Adrenal gland (tissue), 5 donors: ENCODE measurements around the gene MIA2.
"Not testable (repeated sequence)": the region's sequence is repeated elsewhere in the genome, so short reads cannot be mapped to it uniquely, and the experiment has no call there.

Experiments used
- POLR2A ChIP-seq, 2 donors: fragments of 450-650 bp; IDR thresholded peaks; one replicate each; pipeline ENCODE4 v1.6.1; 2017; ENCODE audit warnings: antibody characterized with exemption in 2 of 2, mild to moderate bottlenecking in 2 of 2, moderate library complexity in 1 of 2
- TF ChIP-seq, protein P1 (sequence below), 6 experiments: fragments of 450-650 bp in 4 of 6; fragments of 200-600 bp in 2 of 6; sonication (generic) in 1 of 6; IDR thresholded peaks; 1 replicate in 5 of 6; 2 replicates in 1 of 6; pipeline versions ENCODE4 v1.5.1 to v1.8.0; 2016 to 2021; ENCODE audit warnings: antibody characterized with exemption in 6 of 6, mild to moderate bottlenecking in 2 of 6, moderate library complexity in 1 of 6
- donor health status: DM: no; HTN: no; CAD: no.

DNA sequence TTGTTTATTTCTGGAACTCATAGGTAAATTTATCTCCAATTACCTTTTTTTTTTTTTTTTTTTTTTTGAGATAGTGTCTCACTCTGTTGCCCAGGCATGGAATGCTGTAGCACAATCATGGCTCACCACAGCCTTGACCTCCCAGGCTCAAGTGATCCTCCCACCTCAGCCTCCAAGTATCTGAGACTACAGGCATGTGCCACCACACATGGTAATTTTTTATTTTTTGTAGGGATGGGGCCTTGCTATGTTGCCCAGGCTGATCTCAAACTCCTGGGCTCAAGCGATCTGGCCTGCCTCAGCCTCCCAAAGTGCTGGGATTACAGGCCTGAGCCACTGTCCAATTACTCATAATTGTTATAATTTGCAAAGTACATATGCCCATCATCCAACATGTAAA, 13.2 kb upstream of the MIA2 start:
- not testable (repeated sequence) for TF ChIP-seq POLR2A (IDR thresholded peaks at IDR 0.05)
- TF ChIP-seq, protein P1, sequence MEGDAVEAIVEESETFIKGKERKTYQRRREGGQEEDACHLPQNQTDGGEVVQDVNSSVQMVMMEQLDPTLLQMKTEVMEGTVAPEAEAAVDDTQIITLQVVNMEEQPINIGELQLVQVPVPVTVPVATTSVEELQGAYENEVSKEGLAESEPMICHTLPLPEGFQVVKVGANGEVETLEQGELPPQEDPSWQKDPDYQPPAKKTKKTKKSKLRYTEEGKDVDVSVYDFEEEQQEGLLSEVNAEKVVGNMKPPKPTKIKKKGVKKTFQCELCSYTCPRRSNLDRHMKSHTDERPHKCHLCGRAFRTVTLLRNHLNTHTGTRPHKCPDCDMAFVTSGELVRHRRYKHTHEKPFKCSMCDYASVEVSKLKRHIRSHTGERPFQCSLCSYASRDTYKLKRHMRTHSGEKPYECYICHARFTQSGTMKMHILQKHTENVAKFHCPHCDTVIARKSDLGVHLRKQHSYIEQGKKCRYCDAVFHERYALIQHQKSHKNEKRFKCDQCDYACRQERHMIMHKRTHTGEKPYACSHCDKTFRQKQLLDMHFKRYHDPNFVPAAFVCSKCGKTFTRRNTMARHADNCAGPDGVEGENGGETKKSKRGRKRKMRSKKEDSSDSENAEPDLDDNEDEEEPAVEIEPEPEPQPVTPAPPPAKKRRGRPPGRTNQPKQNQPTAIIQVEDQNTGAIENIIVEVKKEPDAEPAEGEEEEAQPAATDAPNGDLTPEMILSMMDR (IDR thresholded peaks at IDR 0.05), result not testable (repeated sequence)
